GM20431 (cell line): ENCODE measurements around the gene CDPF1.

Experiments
- in situ Hi-C: fragments of 300-500 bp; cut with MseI, MboI; formaldehyde crosslinking; loops from one replicate; pipeline ENCODE4 v1.15.0; 2020; ENCODE audit warnings: low sequenced_read_pairs; ENCODE audit not compliant: unreplicated experiment

Gene CDPF1

GRCh38 chr22:46262449-46263215, 12.5 kb upstream of the CDPF1 start:
- in situ Hi-C loops, result no loop called here

GRCh38 chr22:46260038-46260437, 9.9 kb upstream of the CDPF1 start:
- in situ Hi-C loops, result no loop called here

- in situ Hi-C loops, result no loop called here
Observed at GRCh38 chr22:46259374-46259773, 9.3 kb upstream of the CDPF1 start.

- in situ Hi-C loops, result no loop called here
Observed at GRCh38 chr22:46256358-46256958, 6.4 kb upstream of the CDPF1 start.

GRCh38 chr22:46251816-46252380, 1.8 kb upstream of the CDPF1 start:
- in situ Hi-C loops, result no loop called here

GRCh38 chr22:46251266-46251665, 1.2 kb upstream of the CDPF1 start:
- in situ Hi-C loops, result no loop called here

GRCh38 chr22:46250783-46251125, 661 bp upstream of the CDPF1 start:
- in situ Hi-C loops, result no loop called here

GRCh38 chr22:46247443-46247975, 2.6 kb downstream of the CDPF1 start:
- in situ Hi-C loops, result no loop called here

GRCh38 chr22:46246178-46246577, 3.9 kb downstream of the CDPF1 start:
- in situ Hi-C loops, result no loop called here

GRCh38 chr22:46245511-46245910, 4.6 kb downstream of the CDPF1 start:
- in situ Hi-C loops, result no loop called here

GRCh38 chr22:46244771-46245170, 5.3 kb downstream of the CDPF1 start:
- in situ Hi-C loops, result no loop called here

GRCh38 chr22:46242076-46242475, 8.0 kb downstream of the CDPF1 start:
- in situ Hi-C loops, result no loop called here

- in situ Hi-C loops, result no loop called here
Observed at GRCh38 chr22:46241396-46242007, 8.6 kb downstream of the CDPF1 start.

- in situ Hi-C loops, result no loop called here
Observed at GRCh38 chr22:46240907-46241306, 9.2 kb downstream of the CDPF1 start.

GRCh38 chr22:46240506-46240905, 9.6 kb downstream of the CDPF1 start:
- in situ Hi-C loops, result no loop called here

GRCh38 chr22:46240073-46240472, 10.0 kb downstream of the CDPF1 start:
- in situ Hi-C loops, result no loop called here

- in situ Hi-C loops, result no loop called here
Observed at GRCh38 chr22:46239261-46240048, 10.6 kb downstream of the CDPF1 start.

- in situ Hi-C loops, result no loop called here
Observed at GRCh38 chr22:46238541-46238940, 11.6 kb downstream of the CDPF1 start.

- in situ Hi-C loops, result no loop called here
Observed at GRCh38 chr22:46237453-46238124, 12.5 kb downstream of the CDPF1 start.

GRCh38 chr22:46234969-46235368, 15.1 kb downstream of the CDPF1 start:
- in situ Hi-C loops, result no loop called here
